Kidney (tissue), 14 donors: ENCODE measurements around the gene UBP1. TPM values are rescaled to one million over a fixed set of nuclear protein-coding genes. Genes with fewer than 3 reads are reported as not detected.

Experiments used
- DNase-seq, 5 donors: peaks; one replicate each; pipeline ENCODE4 v3.0.0-alpha.2; 2013 to 2020
- FAIRE-seq: peaks from 2 replicates; lab custom pipeline; 2012; peaks lifted over from hg19 to GRCh38; lab: Jason Lieb, UNC
- H3K27ac ChIP-seq, 2 donors: one replicate each; pipeline ENCODE4 v1.7.0; 2013; ENCODE audit warnings: low read depth in 2 of 2, low read length in 2 of 2, inconsistent platforms in 1 of 2
- H3K27me3 ChIP-seq: one replicate; pipeline ENCODE4 v1.7.1; 2013; ENCODE audit warnings: low read length, inconsistent platforms; ENCODE audit not compliant: control insufficient read depth, insufficient read depth
- H3K36me3 ChIP-seq, 3 donors: one replicate each; pipeline versions ENCODE4 v1.7.0 to v1.7.1; 2013; ENCODE audit warnings: low read length in 3 of 3, control low read depth in 1 of 3, inconsistent platforms in 1 of 3; ENCODE audit not compliant: insufficient read depth in 3 of 3, control insufficient read depth in 2 of 3
- H3K4me1 ChIP-seq, 3 donors: one replicate each; pipeline versions ENCODE4 v1.7.0 to v1.7.1; 2013; ENCODE audit warnings: low read length in 3 of 3, inconsistent platforms in 1 of 3, low read depth in 1 of 3; ENCODE audit not compliant: control insufficient read depth in 2 of 3, insufficient read depth in 2 of 3
- H3K4me3 ChIP-seq, 3 donors: one replicate each; pipeline versions ENCODE4 v1.7.0 to v1.8.1; 2013; ENCODE audit warnings: low read length in 3 of 3, control low read depth in 1 of 3, inconsistent platforms in 1 of 3
- H3K9ac ChIP-seq, 3 donors: one replicate each; pipeline versions ENCODE4 v1.7.0 to v1.7.1; 2013; ENCODE audit warnings: low read length in 3 of 3, control low read depth in 1 of 3, inconsistent platforms in 1 of 3
- H3K9me3 ChIP-seq, 3 donors: one replicate each; pipeline versions ENCODE4 v1.7.0 to v1.7.1; 2013; ENCODE audit warnings: low read length in 3 of 3, control low read depth in 1 of 3, inconsistent platforms in 1 of 3; ENCODE audit not compliant: control insufficient read depth in 2 of 3, insufficient read depth in 1 of 3
- intact Hi-C: fragments of 100-400 bp; cut with DNase I; formaldehyde crosslinking; loops from one replicate; pipeline ENCODE4 v1.11.1; 2022
- polyA plus RNA-seq: library from polyadenylated mRNA; stranded (reverse); fragments of 350-450 nt; fragmentation: Illumina TruSeq; extraction: RNeasy Lipid Tissue Mini Kit (QIAGEN cat#74804); gene quantifications from one replicate; pipeline ENCODE4 v1.2.3, GENCODE V29; 2014; ENCODE audit warnings: low read depth, low replicate concordance; ENCODE audit not compliant: insufficient read depth
- total RNA-seq: library from RNA; stranded (reverse); fragmentation: NEBNext Ultra II Directional; extraction: Animal tissue kit (Norgen Biotek cat#: 25700); gene quantifications from one replicate; pipeline ENCODE4 v1.2.1, GENCODE V29; 2021
- TF ChIP-seq, protein P1 (sequence below): IDR thresholded peaks from 3 replicates; pipeline ENCODE4 v1.5.1; 2012; ENCODE audit warnings: mild to moderate bottlenecking, moderate library complexity, borderline replicate concordance; ENCODE audit not compliant: insufficient read depth; ENCODE audit errors: extremely low read depth
- donor health status: control.
- donor health status: control.
- donor health status: control.
- donor health status: control.
- donor health status: control.
- donor health status: DM: yes; HTN: yes; CAD: no.
- donor health status: Normal renal cell carcinoma (clear cell type).

The UBP1 gene
- total and polyA plus RNA-seq, 2 donors from 2014 or later = 20.4 to 57.0 TPM

- Histone ChIP-seq H3K27me3 (no peaks in the 10 kb centered on the region), H3K4me3 (no peak overlapping the region), H3K9me3 (no peaks in the 10 kb centered on the region), H3K4me1 (no peaks in the 10 kb centered on the region), H3K27ac (no peak overlapping the region), H3K36me3 (peaks cover 5 to 21% (median 20%) of the 10 kb centered on the region in 3 donors), H3K9ac (no peak overlapping the region)
- FAIRE-seq (no peak), DNase-seq (no peak)
- TF ChIP-seq, protein P1, sequence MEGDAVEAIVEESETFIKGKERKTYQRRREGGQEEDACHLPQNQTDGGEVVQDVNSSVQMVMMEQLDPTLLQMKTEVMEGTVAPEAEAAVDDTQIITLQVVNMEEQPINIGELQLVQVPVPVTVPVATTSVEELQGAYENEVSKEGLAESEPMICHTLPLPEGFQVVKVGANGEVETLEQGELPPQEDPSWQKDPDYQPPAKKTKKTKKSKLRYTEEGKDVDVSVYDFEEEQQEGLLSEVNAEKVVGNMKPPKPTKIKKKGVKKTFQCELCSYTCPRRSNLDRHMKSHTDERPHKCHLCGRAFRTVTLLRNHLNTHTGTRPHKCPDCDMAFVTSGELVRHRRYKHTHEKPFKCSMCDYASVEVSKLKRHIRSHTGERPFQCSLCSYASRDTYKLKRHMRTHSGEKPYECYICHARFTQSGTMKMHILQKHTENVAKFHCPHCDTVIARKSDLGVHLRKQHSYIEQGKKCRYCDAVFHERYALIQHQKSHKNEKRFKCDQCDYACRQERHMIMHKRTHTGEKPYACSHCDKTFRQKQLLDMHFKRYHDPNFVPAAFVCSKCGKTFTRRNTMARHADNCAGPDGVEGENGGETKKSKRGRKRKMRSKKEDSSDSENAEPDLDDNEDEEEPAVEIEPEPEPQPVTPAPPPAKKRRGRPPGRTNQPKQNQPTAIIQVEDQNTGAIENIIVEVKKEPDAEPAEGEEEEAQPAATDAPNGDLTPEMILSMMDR = no peak
- intact Hi-C loops = no loop called here
Observed at GRCh38 chr3:33386631-33387030, 53.6 kb downstream of the UBP1 start.

DNA sequence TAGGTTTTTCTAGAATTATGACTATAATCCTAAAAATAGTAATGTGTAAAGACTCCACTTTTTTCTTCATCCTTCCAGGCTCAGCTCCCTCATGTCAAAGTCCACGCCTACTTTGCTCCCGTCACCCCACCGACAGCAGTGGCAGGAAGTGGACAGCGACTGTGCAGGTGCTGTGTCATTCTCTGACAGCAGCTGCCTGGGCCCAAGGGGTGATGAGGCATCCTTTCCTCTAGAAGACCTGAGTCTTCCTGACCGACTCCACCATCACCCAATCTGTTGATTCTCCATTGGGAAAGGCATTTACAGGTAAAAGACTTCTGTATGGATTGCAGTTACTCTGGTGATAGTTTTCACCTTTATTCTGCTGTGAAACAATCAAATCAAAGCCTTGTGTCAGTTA is 54.8 kb downstream of the UBP1 start:
- Histone ChIP-seq H3K27me3 (no peaks in the 10 kb centered on the region), H3K36me3 (peaks cover 4 to 15% (median 10%) of the 10 kb centered on the region in 3 donors), H3K4me3 (no peak overlapping the region), H3K4me1 (no peaks in the 10 kb centered on the region), H3K27ac (no peak overlapping the region), H3K9me3 (no peaks in the 10 kb centered on the region), H3K9ac (no peak overlapping the region)
- intact Hi-C loops = no loop called here
- FAIRE-seq (no peak), DNase-seq (no peak)
- TF ChIP-seq, protein P1 = no peak

- no peaks in the 10 kb centered on the region for H3K4me1 ChIP-seq
- H3K27ac ChIP-seq = no peak overlapping the region
- H3K9me3 ChIP-seq = no peaks in the 10 kb centered on the region
- H3K9ac ChIP-seq = no peak overlapping the region
- DNase-seq (no peak), FAIRE-seq (no peak)
- TF ChIP-seq, protein P1 = no peak
- no peak overlapping the region for H3K4me3 ChIP-seq
- peaks cover 2 to 6% (median 6%) of the 10 kb centered on the region in 3 donors for H3K36me3 ChIP-seq
- no peaks in the 10 kb centered on the region for H3K27me3 ChIP-seq
- intact Hi-C loops = no loop called here
Observed at GRCh38 chr3:33383951-33384350, 56.3 kb downstream of the UBP1 start.

GRCh38 chr3:33380653-33381052 is 59.6 kb downstream of the UBP1 start:
- TF ChIP-seq, protein P1 = no peak
- Histone ChIP-seq H3K27ac (no peak overlapping the region), H3K4me3 (no peak overlapping the region), H3K4me1 (no peaks in the 10 kb centered on the region), H3K36me3 (peaks cover 2 to 3% (median 3%) of the 10 kb centered on the region in 3 donors), H3K9me3 (no peaks in the 10 kb centered on the region), H3K27me3 (no peaks in the 10 kb centered on the region), H3K9ac (no peak overlapping the region)
- intact Hi-C loops = no loop called here
- DNase-seq (peak in 1 of 5 donors; percentile 32), FAIRE-seq (no peak)
